ENCODE results near the gene CFAP107. TPM values are rescaled to one million over a fixed set of nuclear protein-coding genes. Genes with fewer than 3 reads are reported as not detected.

CFAP107 gene
- total RNA-seq, 1 donor from 2014 or later: 2.8 TPM

DNA sequence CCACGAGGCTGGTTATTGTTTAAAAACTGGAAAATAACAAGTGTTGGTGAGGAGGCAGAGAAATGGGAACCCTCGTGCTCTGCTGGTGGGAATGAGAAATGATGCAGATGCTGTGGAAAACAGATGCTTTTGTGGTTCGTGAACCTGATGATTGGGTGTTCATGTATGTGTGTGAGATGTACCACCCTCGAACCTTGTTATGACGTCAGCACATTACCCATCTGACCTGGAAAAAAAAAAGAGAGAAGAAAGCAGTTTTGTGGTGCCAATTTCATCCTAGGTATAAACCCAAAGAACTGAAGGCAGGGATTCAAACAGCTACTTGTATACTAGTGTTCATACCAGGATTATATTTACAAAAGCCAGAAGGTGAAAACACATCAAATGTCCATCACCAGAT is 6.4 kb upstream of the CFAP107 start:
- H3K27ac Mint-ChIP-seq: no peak overlapping the region
- peaks cover 10% of the 10 kb centered on the region for H3K27me3 Mint-ChIP-seq
- no peaks in the 10 kb centered on the region for H3K36me3 Mint-ChIP-seq (ENCODE audit: insufficient read depth)
- peaks cover 5% of the 10 kb centered on the region for H3K9me3 Mint-ChIP-seq (ENCODE audit: low read depth)
- no peak for DNase-seq (ENCODE audit: low spot score, unreplicated experiment)
- TF ChIP-seq, protein P1, sequence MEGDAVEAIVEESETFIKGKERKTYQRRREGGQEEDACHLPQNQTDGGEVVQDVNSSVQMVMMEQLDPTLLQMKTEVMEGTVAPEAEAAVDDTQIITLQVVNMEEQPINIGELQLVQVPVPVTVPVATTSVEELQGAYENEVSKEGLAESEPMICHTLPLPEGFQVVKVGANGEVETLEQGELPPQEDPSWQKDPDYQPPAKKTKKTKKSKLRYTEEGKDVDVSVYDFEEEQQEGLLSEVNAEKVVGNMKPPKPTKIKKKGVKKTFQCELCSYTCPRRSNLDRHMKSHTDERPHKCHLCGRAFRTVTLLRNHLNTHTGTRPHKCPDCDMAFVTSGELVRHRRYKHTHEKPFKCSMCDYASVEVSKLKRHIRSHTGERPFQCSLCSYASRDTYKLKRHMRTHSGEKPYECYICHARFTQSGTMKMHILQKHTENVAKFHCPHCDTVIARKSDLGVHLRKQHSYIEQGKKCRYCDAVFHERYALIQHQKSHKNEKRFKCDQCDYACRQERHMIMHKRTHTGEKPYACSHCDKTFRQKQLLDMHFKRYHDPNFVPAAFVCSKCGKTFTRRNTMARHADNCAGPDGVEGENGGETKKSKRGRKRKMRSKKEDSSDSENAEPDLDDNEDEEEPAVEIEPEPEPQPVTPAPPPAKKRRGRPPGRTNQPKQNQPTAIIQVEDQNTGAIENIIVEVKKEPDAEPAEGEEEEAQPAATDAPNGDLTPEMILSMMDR (IDR thresholded peaks at IDR 0.05; ENCODE audit: unreplicated experiment): no peak
- H3K4me3 Mint-ChIP-seq (ENCODE audit: low read depth): no peak overlapping the region
- H3K4me1 Mint-ChIP-seq (ENCODE audit: low read depth): no peaks in the 10 kb centered on the region

DNA sequence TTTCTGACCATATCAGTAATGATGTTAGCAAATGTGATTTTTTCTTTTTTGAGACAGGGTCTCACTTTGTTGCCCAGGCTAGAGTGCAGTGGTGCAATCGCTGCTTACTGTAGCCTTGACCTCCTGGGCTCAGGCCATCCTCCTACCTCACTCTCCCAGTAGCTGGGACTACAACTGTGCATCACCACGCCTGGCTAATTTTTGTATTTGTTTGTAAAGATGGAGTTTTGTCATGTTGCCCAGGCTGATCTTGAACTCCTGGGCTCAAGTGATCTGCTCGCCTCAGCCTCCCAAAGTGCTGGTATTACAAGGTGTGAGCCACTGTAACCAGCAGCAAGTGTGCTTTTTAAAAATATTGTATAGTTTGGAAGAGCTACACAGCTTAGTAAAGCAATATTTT is 4.1 kb upstream of the CFAP107 start:
- TF ChIP-seq, protein P1 (IDR thresholded peaks at IDR 0.05; ENCODE audit: unreplicated experiment): no peak
- Mint-ChIP-seq H3K27ac (no peak overlapping the region), H3K4me3 (ENCODE audit: low read depth) (no peak overlapping the region), H3K9me3 (ENCODE audit: low read depth) (peaks cover 2% of the 10 kb centered on the region), H3K4me1 (ENCODE audit: low read depth) (peaks cover 15% of the 10 kb centered on the region), H3K36me3 (ENCODE audit: insufficient read depth) (no peaks in the 10 kb centered on the region), H3K27me3 (peaks cover 6% of the 10 kb centered on the region)
- no peak for DNase-seq (ENCODE audit: low spot score, unreplicated experiment)

DNA sequence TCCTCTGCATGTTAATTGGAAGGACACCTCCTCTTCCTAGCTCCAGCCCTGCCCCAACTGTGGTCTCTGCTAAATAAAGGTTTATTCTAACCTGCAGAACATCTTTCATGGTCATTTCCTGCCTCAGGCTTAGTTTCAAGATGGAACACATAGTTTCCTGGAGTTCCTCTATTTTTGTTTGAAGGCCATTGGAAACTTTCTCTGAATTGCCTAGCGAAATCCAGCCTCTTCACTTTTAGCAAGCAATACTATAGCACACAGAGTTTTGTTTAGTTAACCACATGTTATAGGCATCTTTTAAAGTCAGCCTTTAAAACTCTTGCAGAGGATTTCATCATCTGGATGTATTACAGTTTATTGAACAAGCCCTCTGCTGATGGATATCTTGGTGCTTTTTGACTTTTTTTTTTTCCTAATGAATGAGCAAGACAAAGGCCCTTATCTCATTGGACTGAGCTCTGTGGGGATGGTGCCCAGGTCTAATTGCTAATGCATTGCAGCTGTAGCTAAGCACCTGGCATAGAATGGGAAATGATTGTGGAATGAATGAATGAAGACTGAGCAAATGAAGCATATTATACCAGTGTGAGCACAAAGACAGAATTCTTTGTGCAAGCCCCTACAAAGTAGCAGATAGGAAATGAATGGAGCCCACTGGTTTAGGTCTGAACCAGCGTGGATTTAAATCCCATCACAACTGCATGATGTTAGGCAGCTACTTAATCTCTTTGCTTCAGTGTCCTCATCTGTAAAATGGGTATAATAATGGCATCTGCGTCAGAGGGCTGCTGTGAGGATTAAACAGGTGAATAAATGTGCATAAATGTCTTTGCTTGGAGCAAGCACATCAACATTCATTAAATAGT is 641 bp upstream of the CFAP107 start:
- H3K36me3 Mint-ChIP-seq (ENCODE audit: insufficient read depth): peaks cover 2% of the 10 kb centered on the region

DNA sequence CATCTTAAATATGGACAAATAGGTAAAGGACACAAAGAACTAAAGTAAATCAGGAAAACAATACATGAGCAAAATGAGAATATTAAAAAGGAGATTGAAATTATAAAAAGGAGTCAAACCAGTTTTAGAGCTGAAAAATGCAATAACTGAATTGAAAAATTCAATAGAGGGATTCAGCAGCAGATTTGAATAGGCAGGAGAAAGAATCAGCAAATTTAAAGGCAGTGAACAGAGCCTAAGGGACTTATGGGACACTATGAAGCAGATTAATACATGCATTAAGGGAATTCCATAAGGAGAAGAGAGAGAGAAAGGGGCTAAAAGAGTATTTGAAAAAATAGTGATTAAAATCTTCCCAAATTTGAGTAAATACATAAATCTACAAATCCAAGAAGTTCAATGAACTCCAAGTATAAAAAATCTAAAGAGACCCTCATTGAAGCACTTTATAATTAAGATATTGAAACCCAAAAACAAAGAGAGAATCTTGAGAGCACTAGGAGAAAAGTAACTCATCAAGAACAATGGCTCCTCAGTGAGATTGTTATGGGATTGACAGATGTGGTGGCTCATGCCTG is 2.9 kb downstream of the CFAP107 start:
- H3K27me3 Mint-ChIP-seq: no peaks in the 10 kb centered on the region
- H3K36me3 Mint-ChIP-seq (ENCODE audit: insufficient read depth): peaks cover 2% of the 10 kb centered on the region
- H3K4me3 Mint-ChIP-seq (ENCODE audit: low read depth): no peak overlapping the region
- peaks cover 28% of the 10 kb centered on the region for H3K9me3 Mint-ChIP-seq (ENCODE audit: low read depth)
- no peak overlapping the region for H3K27ac Mint-ChIP-seq
- DNase-seq (ENCODE audit: low spot score, unreplicated experiment): no peak
- TF ChIP-seq, protein P1 (IDR thresholded peaks at IDR 0.05; ENCODE audit: unreplicated experiment): no peak
- H3K4me1 Mint-ChIP-seq (ENCODE audit: low read depth): peaks cover 18% of the 10 kb centered on the region

More for the DNA sequence above, 641 bp upstream of the CFAP107 start:
- Mint-ChIP-seq H3K9me3 (ENCODE audit: low read depth) (peaks cover 20% of the 10 kb centered on the region), H3K4me3 (ENCODE audit: low read depth) (no peak overlapping the region), H3K27ac (no peak overlapping the region), H3K4me1 (ENCODE audit: low read depth) (peaks cover 15% of the 10 kb centered on the region), H3K27me3 (no peaks in the 10 kb centered on the region)
- TF ChIP-seq, protein P1 (IDR thresholded peaks at IDR 0.05; ENCODE audit: unreplicated experiment): no peak
- DNase-seq (ENCODE audit: low spot score, unreplicated experiment): no peak

DNA sequence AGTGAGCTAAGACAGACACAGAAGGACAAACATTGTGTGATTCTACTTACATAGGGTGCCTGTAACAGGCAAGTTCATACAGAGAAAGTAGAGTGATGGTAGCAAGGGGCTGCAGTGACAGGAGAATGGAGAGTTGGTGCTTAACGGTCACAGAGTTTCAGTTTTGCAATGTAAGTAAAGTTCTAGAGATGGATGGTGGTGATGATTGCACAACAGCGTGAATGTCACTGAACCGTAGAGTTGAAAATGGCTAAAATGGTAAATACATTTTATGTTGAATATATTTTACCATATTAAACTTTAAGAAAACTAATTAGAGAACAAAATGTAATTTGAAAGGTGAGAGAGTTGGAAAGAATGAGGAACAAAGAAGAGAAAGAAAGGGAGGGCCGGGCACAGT is 8.7 kb downstream of the CFAP107 start:
- H3K4me3 Mint-ChIP-seq (ENCODE audit: low read depth): no peak overlapping the region
- TF ChIP-seq, protein P1 (IDR thresholded peaks at IDR 0.05; ENCODE audit: unreplicated experiment): no peak

More for the DNA sequence above, 8.7 kb downstream of the CFAP107 start:
- peaks cover 13% of the 10 kb centered on the region for H3K9me3 Mint-ChIP-seq (ENCODE audit: low read depth)
- H3K27ac Mint-ChIP-seq: no peak overlapping the region
- no peaks in the 10 kb centered on the region for H3K36me3 Mint-ChIP-seq (ENCODE audit: insufficient read depth)
- no peak for DNase-seq (ENCODE audit: low spot score, unreplicated experiment)
- peaks cover 13% of the 10 kb centered on the region for H3K4me1 Mint-ChIP-seq (ENCODE audit: low read depth)
- peaks cover 12% of the 10 kb centered on the region for H3K27me3 Mint-ChIP-seq

All from progenitor cell of endocrine pancreas (in vitro differentiated cells).